ENCODE measurements around the gene RAD23B.

GRCh38 chr9:107306308-107306707, 23.2 kb downstream of the RAD23B start:
- no peak for TF ChIP-seq POLR2A (IDR thresholded peaks at IDR 0.05)
- TF ChIP-seq, protein P1, sequence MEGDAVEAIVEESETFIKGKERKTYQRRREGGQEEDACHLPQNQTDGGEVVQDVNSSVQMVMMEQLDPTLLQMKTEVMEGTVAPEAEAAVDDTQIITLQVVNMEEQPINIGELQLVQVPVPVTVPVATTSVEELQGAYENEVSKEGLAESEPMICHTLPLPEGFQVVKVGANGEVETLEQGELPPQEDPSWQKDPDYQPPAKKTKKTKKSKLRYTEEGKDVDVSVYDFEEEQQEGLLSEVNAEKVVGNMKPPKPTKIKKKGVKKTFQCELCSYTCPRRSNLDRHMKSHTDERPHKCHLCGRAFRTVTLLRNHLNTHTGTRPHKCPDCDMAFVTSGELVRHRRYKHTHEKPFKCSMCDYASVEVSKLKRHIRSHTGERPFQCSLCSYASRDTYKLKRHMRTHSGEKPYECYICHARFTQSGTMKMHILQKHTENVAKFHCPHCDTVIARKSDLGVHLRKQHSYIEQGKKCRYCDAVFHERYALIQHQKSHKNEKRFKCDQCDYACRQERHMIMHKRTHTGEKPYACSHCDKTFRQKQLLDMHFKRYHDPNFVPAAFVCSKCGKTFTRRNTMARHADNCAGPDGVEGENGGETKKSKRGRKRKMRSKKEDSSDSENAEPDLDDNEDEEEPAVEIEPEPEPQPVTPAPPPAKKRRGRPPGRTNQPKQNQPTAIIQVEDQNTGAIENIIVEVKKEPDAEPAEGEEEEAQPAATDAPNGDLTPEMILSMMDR (IDR thresholded peaks at IDR 0.05): no peak

Measured in right lobe of liver (tissue), 4 donors.